SK-N-SH (cell line): ENCODE results near the gene POU4F1. TPM values are rescaled to one million over a fixed set of nuclear protein-coding genes. Genes with fewer than 3 reads are reported as not detected.
A peak's percentile ranks its signal among the peaks of the same experiment; 100 is the strongest.

Source experiments
- CTCF ChIA-PET: fragments of 300-600, 350-600 bp; formaldehyde crosslinking; extraction: SDS; loops from one replicate; lab custom pipeline; 2021; lab: Yijun Ruan, JAX
- POLR2A ChIA-PET: fragments of 350-600 bp; sonication (Branson Sonifier 250); formaldehyde crosslinking; extraction: SDS; loops from one replicate; lab custom pipeline; 2020; ENCODE audit warnings: antibody characterized with exemption, inconsistent platforms; lab: Yijun Ruan, JAX
- DNase-seq: peaks from one replicate; pipeline ENCODE4 v3.0.0; 2012
- H2AFZ ChIP-seq: fragments of 200-600 bp; sonication (generic); 2 replicates; pipeline ENCODE4 v1.8.1; 2016; ENCODE audit warnings: antibody characterized with exemption, mild to moderate bottlenecking, low read depth
- H3F3A ChIP-seq: fragments of 200-600 bp; sonication (generic); replicated peaks from 2 replicates; pipeline ENCODE3; 2016; ENCODE audit warnings: antibody characterized with exemption, mild to moderate bottlenecking; ENCODE audit not compliant: insufficient read depth
- H3K27ac ChIP-seq, 2 experiments: fragments of 200-500 bp in 1 of 2; fragments of 200-600 bp in 1 of 2; sonication (Bioruptor generic) in 1 of 2; sonication (generic), shearing (Covaris generic) in 1 of 2; 2 replicates each; pipeline versions ENCODE4 v1.5.1 to v1.6.1; 2014 to 2016; ENCODE audit warnings: low read depth in 2 of 2, inconsistent platforms in 1 of 2, low read length in 1 of 2, mild to moderate bottlenecking in 1 of 2, mixed read lengths in 1 of 2
- H3K27me3 ChIP-seq: fragments of 200-600 bp; sonication (generic), shearing (Covaris generic); 2 replicates; pipeline ENCODE4 v1.6.1; 2016; ENCODE audit warnings: mixed run types; ENCODE audit not compliant: insufficient read depth
- H3K36me3 ChIP-seq, 2 experiments: fragments of 200-500 bp in 1 of 2; fragments of 200-600 bp in 1 of 2; sonication (Bioruptor generic) in 1 of 2; sonication (generic) in 1 of 2; replicated peaks in 1 of 2; 2 replicates each; pipeline versions ENCODE3 to v1.5.1; 2014 to 2016; ENCODE audit warnings: low read length in 1 of 2, mild to moderate bottlenecking in 1 of 2; ENCODE audit not compliant: insufficient read depth in 2 of 2, control insufficient read depth in 1 of 2
- H3K4me1 ChIP-seq, 2 experiments: fragments of 200-500 bp in 1 of 2; fragments of 200-600 bp in 1 of 2; sonication (Bioruptor generic) in 1 of 2; sonication (generic), shearing (Covaris generic) in 1 of 2; 2 replicates each; pipeline versions ENCODE4 v1.5.1 to v1.6.1; 2014 to 2016; ENCODE audit warnings: low read depth in 1 of 2, low read length in 1 of 2, mixed run types in 1 of 2; ENCODE audit not compliant: insufficient read depth in 2 of 2, control insufficient read depth in 1 of 2
- H3K4me2 ChIP-seq: fragments of 200-600 bp; sonication (generic), shearing (Covaris generic); 2 replicates; pipeline ENCODE4 v1.6.1; 2017; ENCODE audit warnings: mixed run types
- H3K4me3 ChIP-seq, 2 experiments: fragments of 200-500 bp in 1 of 2; fragments of 200-600 bp in 1 of 2; sonication (Bioruptor generic) in 1 of 2; sonication (generic), shearing (Covaris generic) in 1 of 2; 2 replicates each; pipeline versions ENCODE4 v1.5.1 to v1.8.1; 2014 to 2016; ENCODE audit warnings: low read depth in 2 of 2, inconsistent platforms in 1 of 2, low read length in 1 of 2, mild to moderate bottlenecking in 1 of 2, mixed read lengths in 1 of 2, moderate library complexity in 1 of 2
- H3K79me2 ChIP-seq: fragments of 200-600 bp; sonication (generic); 2 replicates; pipeline ENCODE4 v1.8.1; 2017; ENCODE audit warnings: mild to moderate bottlenecking; ENCODE audit not compliant: insufficient read depth
- H3K9ac ChIP-seq: fragments of 200-600 bp; sonication (generic); 2 replicates; pipeline ENCODE4 v1.6.1; 2017; ENCODE audit warnings: mixed run types
- H3K9me2 ChIP-seq: fragments of 200-600 bp; sonication (generic); 2 replicates; pipeline ENCODE4 v1.6.1; 2017; ENCODE audit warnings: mixed run types
- H3K9me3 ChIP-seq: fragments of 200-600 bp; sonication (generic); 2 replicates; pipeline ENCODE4 v1.6.1; 2017; ENCODE audit warnings: mixed run types, mild to moderate bottlenecking, moderate library complexity
- H4K20me1 ChIP-seq: fragments of 200-600 bp; sonication (generic); 2 replicates; pipeline ENCODE4 v1.6.1; 2017; ENCODE audit warnings: mild to moderate bottlenecking, mixed run types; ENCODE audit not compliant: insufficient read depth
- EP300 ChIP-seq, 2 experiments: IDR thresholded peaks; 2 replicates each; pipeline versions ENCODE4 v1.4.0 to v1.6.1; 2012; ENCODE audit warnings: borderline replicate concordance in 1 of 2, low read depth in 1 of 2, low read length in 1 of 2
- EZH2phosphoT487 ChIP-seq: fragments of 200-600 bp; sonication (generic); IDR thresholded peaks from 2 replicates; pipeline ENCODE4 v1.6.1; 2017; ENCODE audit warnings: low read depth, mixed run types, mild to moderate bottlenecking, antibody characterized with exemption, moderate library complexity, borderline replicate concordance
- FOXM1 ChIP-seq: IDR thresholded peaks from 2 replicates; pipeline ENCODE4 v1.4.0; 2012; ENCODE audit warnings: low read depth, mild to moderate bottlenecking
- IRF3 ChIP-seq: fragments of 150-350 bp; IDR thresholded peaks from 2 replicates; pipeline ENCODE4 v1.6.1; 2016; ENCODE audit warnings: mild to moderate bottlenecking, low read depth, low read length
- JUND ChIP-seq: IDR thresholded peaks from 2 replicates; pipeline ENCODE4 v1.4.0; 2012
- POLR2AphosphoS5 ChIP-seq: IDR thresholded peaks from 2 replicates; pipeline ENCODE4 v1.6.1; 2012; ENCODE audit warnings: low read depth, low read length
- RAD21 ChIP-seq: IDR thresholded peaks from 2 replicates; pipeline ENCODE4 v1.6.1; 2012; ENCODE audit warnings: mild to moderate bottlenecking, low read length
- RCOR1 ChIP-seq: fragments of 150-350 bp; IDR thresholded peaks from 2 replicates; pipeline ENCODE4 v1.6.1; 2017; ENCODE audit warnings: antibody characterized with exemption, low read length
- REST ChIP-seq: IDR thresholded peaks from 2 replicates; pipeline ENCODE4 v1.6.1; 2012; ENCODE audit warnings: mild to moderate bottlenecking, low read depth, low read length, moderate library complexity
- RXRA ChIP-seq: IDR thresholded peaks from 2 replicates; pipeline ENCODE4 v1.4.0; 2012; ENCODE audit warnings: low read depth, mild to moderate bottlenecking, borderline replicate concordance
- SIN3A ChIP-seq: IDR thresholded peaks from 2 replicates; pipeline ENCODE4 v1.6.1; 2012; ENCODE audit warnings: low read depth, mild to moderate bottlenecking, low read length, moderate library complexity, borderline replicate concordance
- TAF1 ChIP-seq: IDR thresholded peaks from 2 replicates; pipeline ENCODE4 v1.6.1; 2012; ENCODE audit warnings: low read depth, mild to moderate bottlenecking, low read length, moderate library complexity, borderline replicate concordance
- TCF12 ChIP-seq: IDR thresholded peaks from 2 replicates; pipeline ENCODE4 v1.4.0; 2012
- TEAD4 ChIP-seq: IDR thresholded peaks from 2 replicates; pipeline ENCODE4 v1.4.0; 2012; ENCODE audit warnings: mild to moderate bottlenecking, borderline replicate concordance; ENCODE audit not compliant: insufficient read depth
- USF1 ChIP-seq: IDR thresholded peaks from 2 replicates; pipeline ENCODE4 v1.4.0; 2012; ENCODE audit warnings: low read depth, borderline replicate concordance
- USF2 ChIP-seq: fragments of 150-350 bp; IDR thresholded peaks from 2 replicates; pipeline ENCODE4 v1.6.1; 2017; ENCODE audit warnings: antibody characterized with exemption, low read length, low read depth, borderline replicate concordance
- WGBS: methylation state at CpG from one replicate; pipeline ENCODE4 v1.1.6; 2017; ENCODE audit warnings: low lambda C conversion rate; 5-methylcytosine and 5-hydroxymethylcytosine counted together
- polyA plus RNA-seq, 3 experiments: library from polyadenylated mRNA; depleted of rRNA; stranded (reverse); fragments of >200 nt; gene quantifications; 2 replicates each; pipeline ENCODE4 v1.2.3, GENCODE V29; 2012
- TF ChIP-seq, protein P1 (sequence below): IDR thresholded peaks from 2 replicates; pipeline ENCODE4 v1.4.0; 2012; ENCODE audit warnings: low read depth, borderline replicate concordance

Gene POU4F1
- polyA plus RNA-seq, 1 of the 3 experiments (the other 2 are of a cell fraction), result not detected

- Histone ChIP-seq H3K9me2 (no peaks in the 10 kb centered on the region), H3K27ac (no peak overlapping the region), H3K79me2 (no peaks in the 10 kb centered on the region), H3F3A (peaks cover 10% of the 10 kb centered on the region), H4K20me1 (no peaks in the 10 kb centered on the region), H3K9ac (peak overlapping the region; percentile 6; the same call in 1 of the 2 replicates), H2AFZ (peak overlapping the region; percentile 71), H3K27me3 (peaks cover 63% of the 10 kb centered on the region), H3K9me3 (no peaks in the 10 kb centered on the region), H3K4me2 (peak overlapping the region; percentile 83), H3K36me3 (no peaks in the 10 kb centered on the region), H3K4me3 (peak overlapping the region; percentile 47 to 75), H3K4me1 (peaks cover 0 to 13% of the 10 kb centered on the region in 2 experiments; a peak in 1 of 4 replicates)
- DNase-seq, result peak; percentile 60
- ChIA-PET POLR2A (no interaction called here), CTCF (interaction anchor here (1.0 to 2.0 kb wide), 3 partner anchors 24 to 370 kb away, joined by 4 to 5 read pairs (median 4); no protein-coding TSS in a partner anchor)
- WGBS, result 1% methylated on average over 44 of the region's 54 CpGs
- no peak for TF ChIP-seq TEAD4
- no peak for TF ChIP-seq TAF1
- TF ChIP-seq EP300 (IDR thresholded peaks at IDR 0.05; ENCODE audit: borderline replicate concordance in 1 of 2, low read depth in 1 of 2, low read length in 1 of 2), result no peak
- TF ChIP-seq SIN3A, result no peak
- TF ChIP-seq TCF12, result no peak
- peak; percentile 95 for TF ChIP-seq EZH2phosphoT487
Measured at GRCh38 chr13:78608688-78609463, 5.5 kb upstream of the POU4F1 start.

DNA sequence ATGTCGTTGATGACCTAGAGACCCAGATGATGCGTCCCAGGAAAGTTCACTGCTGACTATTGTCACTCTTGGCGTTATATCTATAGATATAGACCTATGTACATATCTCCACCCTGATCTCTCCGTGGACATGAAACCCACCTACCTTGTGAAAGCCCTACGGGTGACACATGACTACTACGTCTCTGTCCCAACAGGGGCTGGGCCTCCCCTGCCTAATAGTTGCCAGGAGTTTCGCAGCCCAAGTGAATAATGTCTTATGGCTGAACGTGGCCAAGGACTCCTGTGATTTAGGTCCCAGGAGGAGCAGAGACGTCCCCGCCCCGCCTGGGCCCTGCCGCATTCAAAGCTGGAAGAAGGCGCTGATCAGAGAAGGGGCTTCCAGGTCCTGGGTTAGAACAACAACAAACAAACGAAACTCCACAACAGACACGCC is 4.9 kb upstream of the POU4F1 start:
- H3K27me3 ChIP-seq, result peaks cover 69% of the 10 kb centered on the region
- peak overlapping the region; percentile 47 to 75; a peak in 3 of 4 replicates for H3K4me3 ChIP-seq
- no peak overlapping the region for H3K9ac ChIP-seq
- DNase-seq, result peak; percentile 42
- peaks cover 0 to 17% of the 10 kb centered on the region in 2 experiments; a peak in 1 of 4 replicates for H3K4me1 ChIP-seq
- H3K4me2 ChIP-seq, result peak overlapping the region; percentile 83
- H3K9me3 ChIP-seq, result no peaks in the 10 kb centered on the region
- peaks cover 10% of the 10 kb centered on the region for H3F3A ChIP-seq
- WGBS, result 34% methylated on average over 10 of the region's 15 CpGs
- H3K79me2 ChIP-seq, result no peaks in the 10 kb centered on the region
- no peak overlapping the region for H2AFZ ChIP-seq
- H3K36me3 ChIP-seq, result no peaks in the 10 kb centered on the region
- POLR2A ChIA-PET, result no interaction called here
- no peaks in the 10 kb centered on the region for H4K20me1 ChIP-seq
- no peaks in the 10 kb centered on the region for H3K9me2 ChIP-seq
- no peak overlapping the region for H3K27ac ChIP-seq
- CTCF ChIA-PET, result interaction anchor here (0.9 to 2.0 kb wide), 5 partner anchors 24 to 370 kb away, joined by 4 to 5 read pairs (median 4); no protein-coding TSS in a partner anchor
- TF ChIP-seq JUND, result no peak
- TF ChIP-seq POLR2AphosphoS5, result no peak
- TF ChIP-seq, protein P1, sequence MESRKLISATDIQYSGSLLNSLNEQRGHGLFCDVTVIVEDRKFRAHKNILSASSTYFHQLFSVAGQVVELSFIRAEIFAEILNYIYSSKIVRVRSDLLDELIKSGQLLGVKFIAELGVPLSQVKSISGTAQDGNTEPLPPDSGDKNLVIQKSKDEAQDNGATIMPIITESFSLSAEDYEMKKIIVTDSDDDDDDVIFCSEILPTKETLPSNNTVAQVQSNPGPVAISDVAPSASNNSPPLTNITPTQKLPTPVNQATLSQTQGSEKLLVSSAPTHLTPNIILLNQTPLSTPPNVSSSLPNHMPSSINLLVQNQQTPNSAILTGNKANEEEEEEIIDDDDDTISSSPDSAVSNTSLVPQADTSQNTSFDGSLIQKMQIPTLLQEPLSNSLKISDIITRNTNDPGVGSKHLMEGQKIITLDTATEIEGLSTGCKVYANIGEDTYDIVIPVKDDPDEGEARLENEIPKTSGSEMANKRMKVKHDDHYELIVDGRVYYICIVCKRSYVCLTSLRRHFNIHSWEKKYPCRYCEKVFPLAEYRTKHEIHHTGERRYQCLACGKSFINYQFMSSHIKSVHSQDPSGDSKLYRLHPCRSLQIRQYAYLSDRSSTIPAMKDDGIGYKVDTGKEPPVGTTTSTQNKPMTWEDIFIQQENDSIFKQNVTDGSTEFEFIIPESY, result no peak
- TF ChIP-seq RXRA, result no peak
- no peak for TF ChIP-seq FOXM1
- TF ChIP-seq REST, result no peak
- no peak for TF ChIP-seq RCOR1
- no peak for TF ChIP-seq USF1
- no peak for TF ChIP-seq USF2
- TF ChIP-seq RAD21, result no peak
- no peak for TF ChIP-seq IRF3
- TF ChIP-seq TCF12, result no peak
